Measurements from ENCODE around the gene VRK1. TPM values are rescaled to one million over a fixed set of nuclear protein-coding genes. Genes with fewer than 3 reads are reported as not detected.
A peak's percentile ranks its signal among the peaks of the same experiment; 100 is the strongest.

VRK1 gene
- total and polyA plus RNA-seq, 10 of the 15 experiments (the other 5 are each of a cell fraction or from before 2014, with no cell fraction given), result 50.9 to 137 (median 84.7) TPM

DNA sequence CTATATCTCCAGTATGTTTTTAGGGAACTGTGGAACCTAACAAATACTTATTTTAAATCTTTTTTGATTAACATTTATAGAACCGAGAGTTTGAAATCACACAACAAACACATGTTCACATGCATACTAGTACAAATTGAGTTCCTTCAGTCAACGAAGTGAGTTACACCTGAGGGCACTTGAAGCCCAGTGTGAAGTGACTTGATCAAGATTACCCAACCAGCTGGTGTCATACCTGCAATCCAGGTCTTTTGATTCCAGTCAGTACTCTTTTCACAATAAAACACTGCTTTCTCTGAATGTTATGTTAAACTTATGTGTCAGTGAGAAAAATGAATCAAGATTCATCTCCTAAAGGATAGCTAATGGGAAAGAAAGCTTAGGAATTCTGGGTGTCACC, 35.2 kb downstream of the VRK1 start (continued):
- TF ChIP-seq, protein P1, sequence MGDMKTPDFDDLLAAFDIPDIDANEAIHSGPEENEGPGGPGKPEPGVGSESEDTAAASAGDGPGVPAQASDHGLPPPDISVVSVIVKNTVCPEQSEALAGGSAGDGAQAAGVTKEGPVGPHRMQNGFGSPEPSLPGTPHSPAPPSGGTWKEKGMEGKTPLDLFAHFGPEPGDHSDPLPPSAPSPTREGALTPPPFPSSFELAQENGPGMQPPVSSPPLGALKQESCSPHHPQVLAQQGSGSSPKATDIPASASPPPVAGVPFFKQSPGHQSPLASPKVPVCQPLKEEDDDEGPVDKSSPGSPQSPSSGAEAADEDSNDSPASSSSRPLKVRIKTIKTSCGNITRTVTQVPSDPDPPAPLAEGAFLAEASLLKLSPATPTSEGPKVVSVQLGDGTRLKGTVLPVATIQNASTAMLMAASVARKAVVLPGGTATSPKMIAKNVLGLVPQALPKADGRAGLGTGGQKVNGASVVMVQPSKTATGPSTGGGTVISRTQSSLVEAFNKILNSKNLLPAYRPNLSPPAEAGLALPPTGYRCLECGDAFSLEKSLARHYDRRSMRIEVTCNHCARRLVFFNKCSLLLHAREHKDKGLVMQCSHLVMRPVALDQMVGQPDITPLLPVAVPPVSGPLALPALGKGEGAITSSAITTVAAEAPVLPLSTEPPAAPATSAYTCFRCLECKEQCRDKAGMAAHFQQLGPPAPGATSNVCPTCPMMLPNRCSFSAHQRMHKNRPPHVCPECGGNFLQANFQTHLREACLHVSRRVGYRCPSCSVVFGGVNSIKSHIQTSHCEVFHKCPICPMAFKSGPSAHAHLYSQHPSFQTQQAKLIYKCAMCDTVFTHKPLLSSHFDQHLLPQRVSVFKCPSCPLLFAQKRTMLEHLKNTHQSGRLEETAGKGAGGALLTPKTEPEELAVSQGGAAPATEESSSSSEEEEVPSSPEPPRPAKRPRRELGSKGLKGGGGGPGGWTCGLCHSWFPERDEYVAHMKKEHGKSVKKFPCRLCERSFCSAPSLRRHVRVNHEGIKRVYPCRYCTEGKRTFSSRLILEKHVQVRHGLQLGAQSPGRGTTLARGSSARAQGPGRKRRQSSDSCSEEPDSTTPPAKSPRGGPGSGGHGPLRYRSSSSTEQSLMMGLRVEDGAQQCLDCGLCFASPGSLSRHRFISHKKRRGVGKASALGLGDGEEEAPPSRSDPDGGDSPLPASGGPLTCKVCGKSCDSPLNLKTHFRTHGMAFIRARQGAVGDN (IDR thresholded peaks at IDR 0.05), result no peak
- TF ChIP-seq NR2C2 (IDR thresholded peaks at IDR 0.05; ENCODE audit: borderline replicate concordance, control insufficient read depth, insufficient read length, low read depth) (no peak), MTA3 (IDR thresholded peaks at IDR 0.05; ENCODE audit: borderline replicate concordance, low read length) (no peak), ZNF207 (IDR thresholded peaks at IDR 0.05; ENCODE audit: borderline replicate concordance) (no peak), SMARCA5 (IDR thresholded peaks at IDR 0.05) (no peak), ASH2L (IDR thresholded peaks at IDR 0.05; ENCODE audit: borderline replicate concordance, low read depth) (no peak), HDAC6 (IDR thresholded peaks at IDR 0.05; ENCODE audit: unreplicated experiment) (no peak)

DNA sequence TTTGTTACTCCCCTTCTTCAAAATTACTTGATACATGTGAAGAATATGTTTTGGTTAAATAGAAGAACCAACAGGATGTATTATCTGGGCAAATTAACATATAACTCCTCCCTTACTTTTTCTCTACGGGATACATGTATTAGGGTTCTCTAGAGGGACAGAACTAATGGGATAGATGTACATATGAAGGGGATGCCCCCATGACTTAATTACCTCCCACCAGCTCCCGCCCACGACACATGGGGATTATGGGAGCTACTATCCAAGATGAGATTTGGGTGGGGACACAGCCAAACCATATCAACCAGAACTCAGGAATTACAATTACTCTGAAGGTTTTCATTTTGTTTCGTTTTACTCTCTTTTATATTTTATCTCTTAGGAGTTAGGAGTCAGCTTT, 41.3 kb downstream of the VRK1 start:
- Histone ChIP-seq H3K79me2 (ENCODE audit: control insufficient read depth, insufficient read depth, low read length) (no peaks in the 10 kb centered on the region), H4K20me1 (ENCODE audit: control insufficient read depth, insufficient read depth) (no peaks in the 10 kb centered on the region), H3K9me3 (replicated peaks; ENCODE audit: control insufficient read depth, insufficient read depth, low read length) (peaks cover 2% of the 10 kb centered on the region; the same call in 1 of the 3 replicates), H2AFZ (ENCODE audit: control insufficient read depth, low read depth, low read length) (no peak overlapping the region), H3K9ac (ENCODE audit: control insufficient read depth, insufficient read depth, low read length) (no peak overlapping the region), H3K36me3 (ENCODE audit: control insufficient read depth in 2 of 2, insufficient read depth in 2 of 2, low read length in 1 of 2) (peaks cover 3 to 7% of the 10 kb centered on the region in 2 experiments; a peak in 2 of 4 replicates), H3K27me3 (replicated peaks in 1 of 2; ENCODE audit: control insufficient read depth in 2 of 2, insufficient read depth in 2 of 2, low read length in 1 of 2) (no peaks in the 10 kb centered on the region), H3K4me1 (ENCODE audit: control insufficient read depth, insufficient read depth, low read length) (no peaks in the 10 kb centered on the region), H3K4me2 (ENCODE audit: control insufficient read depth, insufficient read depth) (no peak overlapping the region), H3K4me3 (no peak overlapping the region), H3K27ac (ENCODE audit: control insufficient read depth, insufficient read depth) (no peak overlapping the region)
- POLR2A ChIA-PET, result no interaction called here
- TF ChIP-seq SUPT20H (IDR thresholded peaks at IDR 0.05; ENCODE audit: borderline replicate concordance, control insufficient read depth, low read depth, low read length) (no peak), SMAD1 (IDR thresholded peaks at IDR 0.05; ENCODE audit: low read depth, partially characterized antibody) (no peak)
- TF ChIP-seq, protein P2, sequence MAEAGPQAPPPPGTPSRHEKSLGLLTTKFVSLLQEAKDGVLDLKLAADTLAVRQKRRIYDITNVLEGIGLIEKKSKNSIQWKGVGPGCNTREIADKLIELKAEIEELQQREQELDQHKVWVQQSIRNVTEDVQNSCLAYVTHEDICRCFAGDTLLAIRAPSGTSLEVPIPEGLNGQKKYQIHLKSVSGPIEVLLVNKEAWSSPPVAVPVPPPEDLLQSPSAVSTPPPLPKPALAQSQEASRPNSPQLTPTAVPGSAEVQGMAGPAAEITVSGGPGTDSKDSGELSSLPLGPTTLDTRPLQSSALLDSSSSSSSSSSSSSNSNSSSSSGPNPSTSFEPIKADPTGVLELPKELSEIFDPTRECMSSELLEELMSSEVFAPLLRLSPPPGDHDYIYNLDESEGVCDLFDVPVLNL (IDR thresholded peaks at IDR 0.05; ENCODE audit: low read depth, low read length), result no peak
- TSS peak; percentile 23 for BruUV-seq (replicated peaks)
- FAIRE-seq (no peak), ATAC-seq (no peak), DNase-seq (ENCODE audit: low read depth, low spot score) (no peak)
- intact Hi-C loops (cut with micrococcal nuclease; ENCODE audit: unreplicated experiment) (no loop called here), in situ Hi-C loops (cut with MboI) (no loop called here)
- SMC1A ChIA-PET (ENCODE audit: uncharacterized antibody, unreplicated experiment), result interaction anchor here (1.0 to 1.3 kb wide), 2 partner anchors 10 to 15 kb away, joined by 4 to 7 read pairs; no protein-coding TSS in a partner anchor
- WGBS (ENCODE audit: insufficient coverage, insufficient replicate concordance, low lambda C conversion rate, missing lambda C conversion rate), result 95% methylated on average over 4 of the region's 4 CpGs
- CTCF ChIA-PET, result interaction anchor here (1.7 kb wide), 1 partner anchor 14 kb away, joined by 6 read pairs; no protein-coding TSS in a partner anchor
- RAD21 ChIA-PET (ENCODE audit: unreplicated experiment), result no interaction called here

Measured in GM12878 (cell line).